HG03064 (cell line): Measurements from ENCODE around the gene LRCH1.

Experiments
- ATAC-seq: cut with Tn5 transposase; IDR thresholded peaks from one replicate; pipeline ENCODE4 v1.9.1; 2021; ENCODE audit warnings: low read depth; ENCODE audit not compliant: unreplicated experiment

The LRCH1 gene

GRCh38 chr13:46530084-46530935, 22.7 kb upstream of the LRCH1 start:
- no peak for ATAC-seq

GRCh38 chr13:46531953-46532352, 21.0 kb upstream of the LRCH1 start:
- ATAC-seq, result no peak

- no peak for ATAC-seq
Observed at GRCh38 chr13:46535002-46535401, 18.0 kb upstream of the LRCH1 start.

- no peak for ATAC-seq
Observed at GRCh38 chr13:46535825-46536224, 17.1 kb upstream of the LRCH1 start.

- ATAC-seq, result no peak
Observed at GRCh38 chr13:46536341-46536740, 16.6 kb upstream of the LRCH1 start.

GRCh38 chr13:46539231-46539630, 13.7 kb upstream of the LRCH1 start:
- no peak for ATAC-seq

GRCh38 chr13:46541210-46541609, 11.8 kb upstream of the LRCH1 start:
- ATAC-seq, result no peak

GRCh38 chr13:46542833-46543232, 10.1 kb upstream of the LRCH1 start:
- peak; percentile 45 for ATAC-seq

GRCh38 chr13:46543287-46543686, 9.7 kb upstream of the LRCH1 start:
- ATAC-seq, result no peak

GRCh38 chr13:46544208-46544607, 8.8 kb upstream of the LRCH1 start:
- peak; percentile 75 for ATAC-seq

GRCh38 chr13:46544811-46545210, 8.2 kb upstream of the LRCH1 start:
- ATAC-seq, result no peak

GRCh38 chr13:46546084-46546768, 6.7 kb upstream of the LRCH1 start:
- no peak for ATAC-seq

- no peak for ATAC-seq
Observed at GRCh38 chr13:46550822-46551221, 2.1 kb upstream of the LRCH1 start.

GRCh38 chr13:46551410-46552302, 1.3 kb upstream of the LRCH1 start:
- no peak for ATAC-seq

GRCh38 chr13:46552303-46552682, 677 bp upstream of the LRCH1 start:
- ATAC-seq, result no peak

GRCh38 chr13:46553521-46553885, 533 bp downstream of the LRCH1 start:
- peak; percentile 1 for ATAC-seq

GRCh38 chr13:46553886-46554858, 1.2 kb downstream of the LRCH1 start:
- peak; percentile 45 for ATAC-seq

- no peak for ATAC-seq
Observed at GRCh38 chr13:46554951-46555350, 2.0 kb downstream of the LRCH1 start.

- ATAC-seq, result no peak
Observed at GRCh38 chr13:46555722-46556417, 2.9 kb downstream of the LRCH1 start.
